Measurements from ENCODE around the gene NOTUM. TPM values are rescaled to one million over a fixed set of nuclear protein-coding genes. Genes with fewer than 3 reads are reported as not detected.

The NOTUM gene
- total and polyA plus RNA-seq, 4 donors, result 0.19 to 5.4 (median 1.6) TPM

GRCh38 chr17:81932333-81932983 lies 28.5 kb downstream of the NOTUM start:
- H3K4me1 ChIP-seq (ENCODE audit: control insufficient read depth in 4 of 4, insufficient read depth in 4 of 4, low read length in 3 of 4), result peaks cover 8 to 30% (median 18%) of the 10 kb centered on the region in 4 donors
- H3K9me3 ChIP-seq (ENCODE audit: control insufficient read depth in 4 of 4, low read length in 3 of 4), result no peaks in the 10 kb centered on the region
- H3K36me3 ChIP-seq (ENCODE audit: control insufficient read depth in 4 of 4, insufficient read depth in 3 of 4, low read depth in 1 of 4, low read length in 3 of 4), result no peaks in the 10 kb centered on the region
- no peak overlapping the region for H3K4me3 ChIP-seq (ENCODE audit: low read depth in 1 of 3, low read length in 3 of 3)
- WGBS, result 82% methylated on average over 9 of the region's 9 CpGs
- H3K27ac ChIP-seq (ENCODE audit: low read depth in 1 of 2, low read length in 2 of 2), result no peak overlapping the region
- H3K27me3 ChIP-seq (ENCODE audit: control insufficient read depth in 4 of 4, insufficient read depth in 4 of 4, low read length in 3 of 4), result no peaks in the 10 kb centered on the region
- no peak overlapping the region for H3K9ac ChIP-seq (ENCODE audit: low read depth in 1 of 2, low read length in 2 of 2)
- TF ChIP-seq ATF3 (IDR thresholded peaks at IDR 0.05) (no peak), TAF1 (conservative IDR thresholded peaks at IDR 0.05) (no peak), CTCF (IDR thresholded peaks at IDR 0.05; ENCODE audit: low read depth, low read length, missing input control) (no peak), SP1 (IDR thresholded peaks at IDR 0.05) (no peak), REST (IDR thresholded peaks at IDR 0.05) (no peak), MAX (IDR thresholded peaks at IDR 0.05) (no peak), ZBTB33 (IDR thresholded peaks at IDR 0.05) (no peak)
- DNase-seq (ENCODE audit: low spot score), result no peak

- H3K36me3 ChIP-seq (ENCODE audit: control insufficient read depth in 4 of 4, insufficient read depth in 3 of 4, low read depth in 1 of 4, low read length in 3 of 4), result no peaks in the 10 kb centered on the region
- H3K27me3 ChIP-seq (ENCODE audit: control insufficient read depth in 4 of 4, insufficient read depth in 4 of 4, low read length in 3 of 4), result no peaks in the 10 kb centered on the region
- DNase-seq (ENCODE audit: low spot score), result no peak
- WGBS, result 62% methylated on average over 15 of the region's 15 CpGs
- TF ChIP-seq ATF3 (IDR thresholded peaks at IDR 0.05) (no peak), FOXA2 (IDR thresholded peaks at IDR 0.05) (no peak)
- H3K4me3 ChIP-seq (ENCODE audit: low read depth in 1 of 3, low read length in 3 of 3), result no peak overlapping the region
- H3K27ac ChIP-seq (ENCODE audit: low read depth in 1 of 2, low read length in 2 of 2), result no peak overlapping the region
- H3K9me3 ChIP-seq (ENCODE audit: control insufficient read depth in 4 of 4, low read length in 3 of 4), result no peaks in the 10 kb centered on the region
- H3K4me1 ChIP-seq (ENCODE audit: control insufficient read depth in 4 of 4, insufficient read depth in 4 of 4, low read length in 3 of 4), result peaks cover 5 to 28% (median 14%) of the 10 kb centered on the region in 4 donors
- H3K9ac ChIP-seq (ENCODE audit: low read depth in 1 of 2, low read length in 2 of 2), result no peak overlapping the region
Observed at GRCh38 chr17:81931557-81932332, 29.2 kb downstream of the NOTUM start.

Measured in liver (tissue), 9 donors.